Choroid plexus epithelial cell (primary cell): ENCODE measurements around the gene SYNE3.

Experiments
- DNase-seq: peaks from one replicate; pipeline ENCODE4 v3.0.0-alpha.2; 2010; ENCODE audit warnings: low read depth
- H3K4me3 ChIP-seq: 2 replicates; pipeline ENCODE4 v1.5.1; 2011; ENCODE audit warnings: low read depth, mild to moderate bottlenecking, control low read depth, low read length, moderate library complexity
- TF ChIP-seq, protein P1 (sequence below): conservative IDR thresholded peaks from 2 replicates; pipeline ENCODE4 v1.5.1; 2011; ENCODE audit warnings: low read depth, mild to moderate bottlenecking, control low read depth, inconsistent platforms, low read length, moderate library complexity

Gene SYNE3

GRCh38 chr14:95541346-95541745, 24.9 kb upstream of the SYNE3 start:
- H3K4me3 ChIP-seq = no peak overlapping the region
- no peak for DNase-seq
- TF ChIP-seq, protein P1, sequence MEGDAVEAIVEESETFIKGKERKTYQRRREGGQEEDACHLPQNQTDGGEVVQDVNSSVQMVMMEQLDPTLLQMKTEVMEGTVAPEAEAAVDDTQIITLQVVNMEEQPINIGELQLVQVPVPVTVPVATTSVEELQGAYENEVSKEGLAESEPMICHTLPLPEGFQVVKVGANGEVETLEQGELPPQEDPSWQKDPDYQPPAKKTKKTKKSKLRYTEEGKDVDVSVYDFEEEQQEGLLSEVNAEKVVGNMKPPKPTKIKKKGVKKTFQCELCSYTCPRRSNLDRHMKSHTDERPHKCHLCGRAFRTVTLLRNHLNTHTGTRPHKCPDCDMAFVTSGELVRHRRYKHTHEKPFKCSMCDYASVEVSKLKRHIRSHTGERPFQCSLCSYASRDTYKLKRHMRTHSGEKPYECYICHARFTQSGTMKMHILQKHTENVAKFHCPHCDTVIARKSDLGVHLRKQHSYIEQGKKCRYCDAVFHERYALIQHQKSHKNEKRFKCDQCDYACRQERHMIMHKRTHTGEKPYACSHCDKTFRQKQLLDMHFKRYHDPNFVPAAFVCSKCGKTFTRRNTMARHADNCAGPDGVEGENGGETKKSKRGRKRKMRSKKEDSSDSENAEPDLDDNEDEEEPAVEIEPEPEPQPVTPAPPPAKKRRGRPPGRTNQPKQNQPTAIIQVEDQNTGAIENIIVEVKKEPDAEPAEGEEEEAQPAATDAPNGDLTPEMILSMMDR = no peak

DNA sequence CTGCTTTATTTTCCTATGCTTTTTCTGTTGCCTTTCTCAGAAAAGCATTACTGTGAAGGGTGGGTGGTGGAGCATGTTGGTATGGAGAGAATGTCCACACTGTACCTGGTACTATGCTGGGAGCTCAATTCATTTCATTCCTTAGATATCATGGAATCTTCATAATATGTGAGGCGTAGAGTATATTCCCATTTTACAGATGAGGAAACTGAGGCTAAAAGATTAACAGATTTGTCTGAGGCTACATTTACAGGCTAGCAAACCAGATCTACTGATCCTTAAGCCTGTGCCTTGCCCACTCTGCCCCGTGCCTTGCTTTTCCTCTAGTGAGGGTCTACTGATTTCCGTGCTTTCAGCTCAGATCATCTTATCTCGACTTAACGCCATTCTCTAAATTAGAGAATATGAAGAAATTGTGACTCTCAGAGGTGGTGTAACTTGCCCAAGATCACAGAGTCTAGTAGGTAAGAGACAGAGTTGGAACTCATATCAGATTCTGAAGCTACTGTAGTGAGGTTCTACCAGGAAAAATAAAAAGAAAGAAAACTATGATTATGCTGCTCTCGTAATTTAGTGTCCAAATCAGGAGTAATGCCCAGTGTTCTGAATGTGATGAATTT, 23.9 kb upstream of the SYNE3 start:
- H3K4me3 ChIP-seq = no peak overlapping the region
- TF ChIP-seq, protein P1 = no peak
- DNase-seq = no peak

DNA sequence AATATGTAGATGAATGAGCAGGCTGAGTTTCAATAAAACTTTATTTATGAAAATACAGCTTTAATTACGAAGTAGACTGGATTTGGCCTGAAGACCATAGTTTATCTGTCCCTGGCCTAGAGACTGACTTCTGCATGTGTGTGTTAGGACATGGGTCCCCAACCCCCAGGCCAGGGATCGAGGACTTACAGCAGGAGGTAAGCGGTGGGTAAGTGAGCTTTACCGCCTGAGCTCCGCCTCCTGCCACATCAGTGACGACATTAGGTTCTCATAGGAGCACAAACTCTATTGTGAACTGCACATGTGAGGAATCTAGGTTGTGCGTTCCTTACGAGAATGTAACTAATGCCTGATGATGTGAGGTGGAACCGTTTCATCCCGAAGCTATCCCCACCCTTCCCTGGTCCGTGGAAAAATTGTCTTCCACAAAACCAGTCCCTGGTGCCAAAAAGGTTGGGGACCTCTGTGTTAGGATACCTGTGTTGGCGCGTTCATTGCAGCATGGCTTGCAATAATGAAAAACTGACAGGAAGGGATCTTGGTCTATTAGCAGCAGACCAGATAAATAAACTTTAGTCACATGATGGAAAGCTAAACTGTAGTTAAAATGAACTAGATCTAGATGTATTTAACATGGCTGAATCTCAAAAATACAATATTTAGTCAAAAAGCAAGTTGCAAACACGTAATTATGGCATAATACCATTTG, 22.5 kb upstream of the SYNE3 start:
- no peak for DNase-seq
- TF ChIP-seq, protein P1 = no peak
- H3K4me3 ChIP-seq = no peak overlapping the region

GRCh38 chr14:95537298-95538089, 21.0 kb upstream of the SYNE3 start:
- H3K4me3 ChIP-seq = peak overlapping the region; percentile 29
- DNase-seq = no peak
- TF ChIP-seq, protein P1 = no peak

- TF ChIP-seq, protein P1 = no peak
- peak overlapping the region; percentile 82 for H3K4me3 ChIP-seq
- no peak for DNase-seq
Observed at GRCh38 chr14:95536671-95537070, 20.2 kb upstream of the SYNE3 start.

DNA sequence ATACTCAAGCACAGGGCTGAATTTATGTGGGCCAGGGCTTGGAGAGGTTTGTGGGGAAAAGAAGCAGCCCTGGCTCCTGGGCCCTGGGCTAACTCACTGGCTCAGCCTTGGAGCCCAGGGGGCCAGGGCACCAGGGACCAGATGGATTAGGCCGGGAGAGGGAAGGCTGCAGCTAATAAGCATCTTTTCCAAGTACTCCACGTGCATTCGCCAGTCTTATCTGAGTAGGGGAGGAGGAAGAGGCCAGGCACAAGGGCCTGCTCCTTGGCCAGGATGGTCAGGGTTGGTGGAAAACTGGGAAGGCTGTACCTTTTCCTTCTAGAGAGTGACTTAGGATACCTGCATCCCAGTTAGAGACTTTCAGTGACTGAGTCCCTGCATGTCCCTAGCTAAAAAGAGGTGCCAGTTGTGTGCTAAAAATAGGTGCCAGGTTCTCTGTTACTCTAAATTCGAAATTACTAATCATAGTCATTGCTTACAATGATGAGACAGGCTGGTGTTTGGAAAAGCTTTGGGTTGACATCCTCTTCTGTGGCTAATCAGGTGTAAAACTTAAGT, 19.7 kb upstream of the SYNE3 start:
- TF ChIP-seq, protein P1 = no peak
- DNase-seq = no peak
- peak overlapping the region; percentile 82 for H3K4me3 ChIP-seq
